ENCODE measurements around the gene CYP20A1. TPM values are rescaled to one million over a fixed set of nuclear protein-coding genes. Genes with fewer than 3 reads are reported as not detected.

CYP20A1 gene
- polyA plus RNA-seq, 10 donors = 11.9 to 18.0 (median 14.3) TPM

GRCh38 chr2:203354966-203355365 is 116.1 kb downstream of the CYP20A1 start:
- no peak for DNase-seq

Other genes starting within 250 kb of the CYP20A1 start
- gene NBEAL1, start 224.1 kb upstream of the CYP20A1 start, polyA plus RNA-seq (ENCODE audit: insufficient read length in 10 of 10) = 1 to 10 TPM; 4.0 to 7.4 (median 6.5) TPM
- gene ABI2, start 89.4 kb downstream of the CYP20A1 start, polyA plus RNA-seq (ENCODE audit: insufficient read length in 10 of 10) = 10 to 100 TPM; 31.4 to 45.5 (median 37.9) TPM